ENCODE data around the gene OCA2. TPM values are rescaled to one million over a fixed set of nuclear protein-coding genes. Genes with fewer than 3 reads are reported as not detected.

The OCA2 gene
- total RNA-seq, 2 experiments from 2014 or later: not detected

- intact Hi-C loops (cut with micrococcal nuclease; ENCODE audit: unreplicated experiment): no loop called here
- Histone ChIP-seq H3K4me2 (ENCODE audit: low read length) (no peak overlapping the region), H3K4me1 (ENCODE audit: insufficient read depth, low read length, poor library complexity, severe bottlenecking) (no peaks in the 10 kb centered on the region), H3K79me2 (ENCODE audit: insufficient read depth, low read depth, low read length) (no peaks in the 10 kb centered on the region), H3K27ac (ENCODE audit: low read depth, low read length, poor library complexity, severe bottlenecking) (no peak overlapping the region), H2AFZ (ENCODE audit: low read length) (no peak overlapping the region), H3K4me3 (ENCODE audit: low read depth, low read length, poor library complexity, severe bottlenecking) (no peak overlapping the region), H3K36me3 (ENCODE audit: insufficient read depth, low read length) (no peaks in the 10 kb centered on the region), H4K20me1 (ENCODE audit: insufficient read depth, low read length) (no peaks in the 10 kb centered on the region), H3K9me3 (ENCODE audit: low read length) (no peaks in the 10 kb centered on the region), H3K9me2 (ENCODE audit: insufficient read depth, low read length) (no peaks in the 10 kb centered on the region)
- POLR2A ChIA-PET: no interaction called here
- no peak for DNase-seq (ENCODE audit: low spot score)
- BruUV-seq (replicated peaks): no TSS peak
- CTCF ChIA-PET (ENCODE audit: unreplicated experiment): no interaction called here
- TF ChIP-seq CTCF (conservative IDR thresholded peaks at IDR 0.05; ENCODE audit: low read length): no peak
- TF ChIP-seq EZH2phosphoT487 (IDR thresholded peaks at IDR 0.05; ENCODE audit: borderline replicate concordance, low read depth, low read length): no peak
Measured at GRCh38 chr15:27937851-27938250, 161.3 kb downstream of the OCA2 start.

DNA sequence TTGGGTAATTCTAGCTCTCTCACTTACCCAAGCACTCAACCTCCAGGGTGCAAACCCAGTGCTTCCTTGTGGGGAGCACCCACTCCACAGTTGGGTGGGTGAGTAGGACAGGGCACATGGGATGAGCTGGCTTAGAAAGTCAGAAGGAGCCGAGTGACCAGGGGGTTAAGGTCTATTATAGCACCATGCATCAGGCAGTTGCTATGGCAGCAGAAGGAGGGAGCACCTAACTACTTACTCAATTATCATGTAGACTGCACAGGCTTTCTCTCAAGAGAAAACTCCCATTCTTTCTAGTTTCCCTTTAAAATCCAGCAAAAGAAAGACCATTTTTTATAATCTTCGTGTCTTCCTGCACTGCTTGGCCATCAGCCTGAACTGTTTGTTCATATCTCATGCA lies 163.0 kb downstream of the OCA2 start:
- no peaks in the 10 kb centered on the region for H3K9me3 ChIP-seq (ENCODE audit: low read length)
- H3K9me2 ChIP-seq (ENCODE audit: insufficient read depth, low read length): no peaks in the 10 kb centered on the region
- no peak overlapping the region for H3K4me3 ChIP-seq (ENCODE audit: low read depth, low read length, poor library complexity, severe bottlenecking)
- H3K79me2 ChIP-seq (ENCODE audit: insufficient read depth, low read depth, low read length): no peaks in the 10 kb centered on the region
- H2AFZ ChIP-seq (ENCODE audit: low read length): no peak overlapping the region
- no peaks in the 10 kb centered on the region for H3K36me3 ChIP-seq (ENCODE audit: insufficient read depth, low read length)
- no peaks in the 10 kb centered on the region for H4K20me1 ChIP-seq (ENCODE audit: insufficient read depth, low read length)
- intact Hi-C loops (cut with micrococcal nuclease; ENCODE audit: unreplicated experiment): no loop called here
- DNase-seq (ENCODE audit: low spot score): no peak
- TF ChIP-seq EZH2phosphoT487 (IDR thresholded peaks at IDR 0.05; ENCODE audit: borderline replicate concordance, low read depth, low read length): no peak
- TF ChIP-seq CTCF (conservative IDR thresholded peaks at IDR 0.05; ENCODE audit: low read length): no peak
- ChIA-PET CTCF (ENCODE audit: unreplicated experiment) (no interaction called here), POLR2A (no interaction called here)
- H3K27ac ChIP-seq (ENCODE audit: low read depth, low read length, poor library complexity, severe bottlenecking): no peak overlapping the region
- H3K4me2 ChIP-seq (ENCODE audit: low read length): no peak overlapping the region
- no peaks in the 10 kb centered on the region for H3K4me1 ChIP-seq (ENCODE audit: insufficient read depth, low read length, poor library complexity, severe bottlenecking)
- BruUV-seq (replicated peaks): no TSS peak

DNA sequence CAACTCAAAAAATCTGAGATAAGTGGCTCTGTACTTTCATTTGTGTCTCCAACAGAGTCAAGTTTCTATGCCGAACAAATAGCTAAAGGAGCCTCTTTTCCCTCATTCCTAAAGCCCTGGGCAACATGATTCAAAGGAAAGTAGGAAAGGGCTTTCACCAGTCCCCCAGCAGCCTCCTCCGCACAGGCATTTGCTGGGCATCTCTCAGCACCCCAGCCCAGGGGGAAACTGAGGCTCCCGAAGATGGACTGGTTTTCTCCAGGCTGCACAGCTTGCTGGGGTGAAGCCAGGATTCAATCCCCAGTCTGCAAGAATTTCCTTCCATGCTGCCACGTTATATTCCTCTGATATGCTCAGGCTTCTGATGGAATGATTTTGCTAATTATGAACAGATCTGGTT lies 163.8 kb downstream of the OCA2 start:
- intact Hi-C loops (cut with micrococcal nuclease; ENCODE audit: unreplicated experiment): no loop called here
- POLR2A ChIA-PET: interaction anchor here (0.7 kb wide), 1 partner anchor 960 kb away, joined by 3 read pairs; no protein-coding TSS in a partner anchor
- DNase-seq (ENCODE audit: low spot score): no peak
- H3K4me1 ChIP-seq (ENCODE audit: insufficient read depth, low read length, poor library complexity, severe bottlenecking): no peaks in the 10 kb centered on the region
- H3K4me3 ChIP-seq (ENCODE audit: low read depth, low read length, poor library complexity, severe bottlenecking): no peak overlapping the region
- no TSS peak for BruUV-seq (replicated peaks)
- H3K4me2 ChIP-seq (ENCODE audit: low read length): no peak overlapping the region
- no peak overlapping the region for H2AFZ ChIP-seq (ENCODE audit: low read length)
- H3K27ac ChIP-seq (ENCODE audit: low read depth, low read length, poor library complexity, severe bottlenecking): no peak overlapping the region
- H3K79me2 ChIP-seq (ENCODE audit: insufficient read depth, low read depth, low read length): no peaks in the 10 kb centered on the region
- H3K9me2 ChIP-seq (ENCODE audit: insufficient read depth, low read length): no peaks in the 10 kb centered on the region
- no peaks in the 10 kb centered on the region for H3K36me3 ChIP-seq (ENCODE audit: insufficient read depth, low read length)
- TF ChIP-seq EZH2phosphoT487 (IDR thresholded peaks at IDR 0.05; ENCODE audit: borderline replicate concordance, low read depth, low read length) (no peak), CTCF (conservative IDR thresholded peaks at IDR 0.05; ENCODE audit: low read length) (no peak)
- no peaks in the 10 kb centered on the region for H3K9me3 ChIP-seq (ENCODE audit: low read length)
- no peaks in the 10 kb centered on the region for H4K20me1 ChIP-seq (ENCODE audit: insufficient read depth, low read length)
- CTCF ChIA-PET (ENCODE audit: unreplicated experiment): no interaction called here
